H1 (cell line): ENCODE results near the gene ACSL4. TPM values are rescaled to one million over a fixed set of nuclear protein-coding genes. Genes with fewer than 3 reads are reported as not detected.

Source experiments
- CTCF ChIA-PET: fragments of 300-600 bp; sonication (Branson Sonifier 250); formaldehyde crosslinking; loops from one replicate; lab custom pipeline; 2021; ENCODE audit not compliant: partially characterized antibody; lab: Charles Lee
- POLR2A ChIA-PET: fragments of 300-600 bp; sonication (Branson Sonifier 250); formaldehyde crosslinking; loops from one replicate; lab custom pipeline; 2021; ENCODE audit warnings: inconsistent platforms; ENCODE audit not compliant: partially characterized antibody; lab: Charles Lee
- DNase-seq, 2 experiments: peaks; one replicate each; pipeline versions ENCODE4 v3.0.0 to v3.0.0-alpha.2; 2010 to 2022; ENCODE audit warnings: low spot score in 2 of 2, low read depth in 1 of 2, mixed read lengths in 1 of 2
- FAIRE-seq: peaks from 2 replicates; lab custom pipeline; 2011; peaks lifted over from hg19 to GRCh38; lab: Jason Lieb, UNC
- H2AFZ ChIP-seq: 2 replicates; pipeline ENCODE4 v1.8.1; 2012; ENCODE audit warnings: low read length, inconsistent platforms
- H2AK5ac ChIP-seq: 2 replicates; pipeline ENCODE4 v1.6.1; 2013; ENCODE audit warnings: low read depth, low read length
- H2BK120ac ChIP-seq: replicated peaks from 2 replicates; pipeline ENCODE3; 2013; ENCODE audit warnings: low read depth, low read length, inconsistent platforms
- H2BK12ac ChIP-seq: 2 replicates; pipeline ENCODE4 v1.6.1; 2013; ENCODE audit warnings: low read depth, low read length
- H2BK15ac ChIP-seq: 2 replicates; pipeline ENCODE4 v1.6.1; 2013; ENCODE audit warnings: low read length
- H2BK20ac ChIP-seq: 2 replicates; pipeline ENCODE4 v1.6.1; 2013; ENCODE audit warnings: low read length
- H2BK5ac ChIP-seq: 2 replicates; pipeline ENCODE4 v1.6.1; 2013; ENCODE audit warnings: low read depth, low read length
- H3K14ac ChIP-seq: 2 replicates; pipeline ENCODE4 v1.6.1; 2013; ENCODE audit warnings: inconsistent platforms; ENCODE audit not compliant: insufficient read length
- H3K18ac ChIP-seq: 2 replicates; pipeline ENCODE4 v1.6.1; 2013; ENCODE audit warnings: low read length; ENCODE audit errors: extremely low read depth
- H3K23ac ChIP-seq: 2 replicates; pipeline ENCODE4 v1.6.1; 2013; ENCODE audit warnings: inconsistent platforms; ENCODE audit not compliant: insufficient read length
- H3K23me2 ChIP-seq: 2 replicates; pipeline ENCODE4 v1.6.1; 2013; ENCODE audit warnings: low read depth, low read length
- H3K27ac ChIP-seq: 2 replicates; pipeline ENCODE4 v1.6.1; 2011; ENCODE audit warnings: low read depth, low read length, inconsistent platforms
- H3K27me3 ChIP-seq, 4 experiments: replicated peaks in 1 of 4; 1 replicate in 1 of 4; 2 replicates in 3 of 4; pipeline versions ENCODE4 v1.6.1 to v1.8.1; 2011 to 2013; ENCODE audit warnings: low read length in 3 of 4, mild to moderate bottlenecking in 3 of 4, inconsistent platforms in 2 of 4, mixed read lengths in 2 of 4, moderate library complexity in 1 of 4; ENCODE audit not compliant: control insufficient read depth in 3 of 4, insufficient read depth in 3 of 4; ENCODE audit errors: extremely low read depth in 1 of 4
- H3K36me3 ChIP-seq, 4 experiments: 2 replicates each; pipeline versions ENCODE4 v1.6.1 to v1.8.1; 2011 to 2013; ENCODE audit warnings: mild to moderate bottlenecking in 4 of 4, low read length in 3 of 4, moderate library complexity in 2 of 4, control low read depth in 1 of 4, inconsistent platforms in 1 of 4; ENCODE audit not compliant: insufficient read depth in 4 of 4, control insufficient read depth in 2 of 4
- H3K4ac ChIP-seq: replicated peaks from 2 replicates; pipeline ENCODE3; 2013; ENCODE audit warnings: low read length, low read depth, mixed read lengths, inconsistent platforms; ENCODE audit not compliant: insufficient read length
- H3K4me1 ChIP-seq, 4 experiments: replicated peaks in 1 of 4; 1 replicate in 1 of 4; 2 replicates in 3 of 4; pipeline versions ENCODE4 v1.6.1 to v1.8.1; 2011 to 2013; ENCODE audit warnings: low read length in 3 of 4, inconsistent platforms in 2 of 4, mixed read lengths in 1 of 4; ENCODE audit not compliant: insufficient read depth in 4 of 4, control insufficient read depth in 3 of 4
- H3K4me2 ChIP-seq, 2 experiments: 2 replicates each; pipeline versions ENCODE4 v1.6.1 to v1.8.1; 2011 to 2013; ENCODE audit warnings: low read depth in 2 of 2, low read length in 2 of 2, control low read depth in 1 of 2, inconsistent platforms in 1 of 2, mild to moderate bottlenecking in 1 of 2; ENCODE audit not compliant: insufficient read depth in 1 of 2
- H3K4me3 ChIP-seq, 4 experiments: fragments of 200-600, 300-600 bp in 1 of 4; sonication (generic), shearing (Covaris generic), sonication (Bioruptor Twin) in 1 of 4; 2 replicates each; pipeline versions ENCODE4 v1.5.1 to v1.8.1; 2011 to 2016; ENCODE audit warnings: low read length in 4 of 4, low read depth in 3 of 4, control low read depth in 2 of 4, inconsistent platforms in 2 of 4, mild to moderate bottlenecking in 2 of 4, mixed read lengths in 1 of 4, moderate library complexity in 1 of 4; ENCODE audit not compliant: insufficient read depth in 2 of 4; ENCODE audit errors: extremely low read depth in 1 of 4
- H3K56ac ChIP-seq: replicated peaks from 2 replicates; pipeline ENCODE3; 2013; ENCODE audit warnings: low read depth, mild to moderate bottlenecking, mixed read lengths, low read length, inconsistent platforms; ENCODE audit not compliant: insufficient read length
- H3K79me1 ChIP-seq: 2 replicates; pipeline ENCODE4 v1.6.1; 2013; ENCODE audit warnings: low read depth, low read length, control low read depth
- H3K79me2 ChIP-seq, 2 experiments: 2 replicates each; pipeline versions ENCODE4 v1.6.1 to v1.8.1; 2012 to 2013; ENCODE audit warnings: low read length in 2 of 2, mild to moderate bottlenecking in 2 of 2, inconsistent platforms in 1 of 2; ENCODE audit not compliant: insufficient read depth in 2 of 2, control insufficient read depth in 1 of 2
- H3K9ac ChIP-seq, 4 experiments: replicated peaks in 1 of 4; 1 replicate in 1 of 4; 2 replicates in 3 of 4; pipeline versions ENCODE4 v1.6.1 to v1.8.1; 2011 to 2013; ENCODE audit warnings: low read depth in 3 of 4, low read length in 3 of 4, control low read depth in 2 of 4, mild to moderate bottlenecking in 2 of 4, moderate library complexity in 2 of 4, inconsistent platforms in 1 of 4; ENCODE audit errors: extremely low read depth in 1 of 4
- H3K9me3 ChIP-seq, 2 experiments: 2 replicates each; pipeline versions ENCODE4 v1.6.1 to v1.8.1; 2012 to 2013; ENCODE audit warnings: mild to moderate bottlenecking in 2 of 2, moderate library complexity in 2 of 2, control low read depth in 1 of 2, inconsistent platforms in 1 of 2, low read depth in 1 of 2, low read length in 1 of 2, mixed read lengths in 1 of 2; ENCODE audit not compliant: insufficient read depth in 2 of 2
- H4K20me1 ChIP-seq, 2 experiments: replicated peaks in 1 of 2; 2 replicates each; pipeline versions ENCODE3 to v1.8.1; 2011 to 2013; ENCODE audit warnings: inconsistent platforms in 2 of 2, low read length in 2 of 2, mild to moderate bottlenecking in 1 of 2; ENCODE audit not compliant: insufficient read depth in 2 of 2, control insufficient read depth in 1 of 2
- H4K5ac ChIP-seq: 2 replicates; pipeline ENCODE4 v1.6.1; 2013; ENCODE audit warnings: low read length, low read depth, mixed read lengths, inconsistent platforms; ENCODE audit not compliant: insufficient read length
- H4K8ac ChIP-seq: 2 replicates; pipeline ENCODE4 v1.8.0; 2013; ENCODE audit warnings: mild to moderate bottlenecking, moderate library complexity, low read length, inconsistent platforms; ENCODE audit not compliant: insufficient read depth; ENCODE audit errors: extremely low read depth
- H4K91ac ChIP-seq: replicated peaks from 2 replicates; pipeline ENCODE3; 2013; ENCODE audit warnings: low read length, mixed read lengths, inconsistent platforms; ENCODE audit not compliant: insufficient read length
- BRCA1 ChIP-seq: IDR thresholded peaks from 2 replicates; pipeline ENCODE4 v1.6.1; 2012; ENCODE audit warnings: low read depth, low read length, improper control_type of control experiment
- SP1 ChIP-seq: IDR thresholded peaks from 2 replicates; pipeline ENCODE4 v1.6.1; 2011; ENCODE audit warnings: low read depth, low read length
- WGBS, 2 experiments: shearing (Covaris generic) in 1 of 2; methylation state at CpG; one replicate each; pipeline versions ENCODE4 v1.1.6 to v1.1.7; 2013 to 2015; ENCODE audit warnings: low lambda C conversion rate in 2 of 2, mixed read lengths in 2 of 2, inconsistent platforms in 1 of 2, low coverage in 1 of 2, missing lambda C conversion rate in 1 of 2; ENCODE audit not compliant: insufficient replicate concordance in 2 of 2, insufficient coverage in 1 of 2, insufficient read length in 1 of 2; ENCODE audit errors: extremely low coverage in 1 of 2, missing lambda C conversion rate in 1 of 2; 5-methylcytosine and 5-hydroxymethylcytosine counted together
- polyA plus RNA-seq, 7 experiments: library from polyadenylated mRNA; depleted of rRNA in 3 of 7; stranded (reverse) in 5 of 7; unstranded in 2 of 7; fragments of >200 nt in 5 of 7; fragments of 200-250 nt in 2 of 7; gene quantifications; 1 replicate in 5 of 7; 2 replicates in 1 of 7; 4 replicates in 1 of 7; pipeline versions ENCODE4 v1.2.1 to v1.2.3, GENCODE V29; 2011 to 2013; ENCODE audit warnings: missing spikeins in 2 of 7, mixed read lengths in 2 of 7
- total RNA-seq: library from RNA; stranded (reverse); fragmentation: NEBNext Ultra II Directional; extraction: Animal tissue kit (Norgen Biotek cat#: 25700); gene quantifications from 2 replicates; pipeline ENCODE4 v1.2.1, GENCODE V29; 2021

ACSL4 gene
- total and polyA plus RNA-seq, 2 of the 8 experiments (the other 6 are each of a cell fraction or from before 2014, with no cell fraction given), result 11.3 to 47.0 TPM

- no peak overlapping the region for H2AFZ ChIP-seq
- H3K36me3 ChIP-seq, result peaks cover 0 to 5% (median 3%) of the 10 kb centered on the region in 4 experiments; a peak in 4 of 8 replicates
- no peak for DNase-seq
- H4K8ac ChIP-seq, result no peak overlapping the region
- no peaks in the 10 kb centered on the region for H3K27me3 ChIP-seq
- no peak overlapping the region for H2BK20ac ChIP-seq
- no peaks in the 10 kb centered on the region for H3K79me1 ChIP-seq
- 95% methylated on average over 4 of the region's 4 CpGs; no CpG with 5 or more reads in 1 of the 2 experiments for WGBS, 2 experiments
- ChIA-PET POLR2A (no interaction called here), CTCF (interaction anchor here (1.4 to 1.5 kb wide), 2 partner anchors 170 to 235 kb away, joined by 3 read pairs; no protein-coding TSS in a partner anchor)
- TF ChIP-seq BRCA1, result no peak
- no peak for TF ChIP-seq SP1
- no peak overlapping the region for H3K9ac ChIP-seq
- no peak overlapping the region for H2BK5ac ChIP-seq
- no peak overlapping the region for H3K4ac ChIP-seq
- no peaks in the 10 kb centered on the region for H3K9me3 ChIP-seq
- no peak overlapping the region for H3K56ac ChIP-seq
- no peak overlapping the region for H3K4me2 ChIP-seq
- no peak for FAIRE-seq
- H2BK15ac ChIP-seq, result no peak overlapping the region
- H2AK5ac ChIP-seq, result no peak overlapping the region
- H3K79me2 ChIP-seq, result no peaks in the 10 kb centered on the region
- H3K4me1 ChIP-seq, result no peaks in the 10 kb centered on the region
- no peak overlapping the region for H3K18ac ChIP-seq
- H3K14ac ChIP-seq, result no peak overlapping the region
- H3K27ac ChIP-seq, result no peak overlapping the region
- no peak overlapping the region for H4K5ac ChIP-seq
- H2BK12ac ChIP-seq, result no peak overlapping the region
- no peak overlapping the region for H3K23ac ChIP-seq
- no peak overlapping the region for H2BK120ac ChIP-seq
- H3K23me2 ChIP-seq, result no peaks in the 10 kb centered on the region
- H4K20me1 ChIP-seq, result no peaks in the 10 kb centered on the region
- no peak overlapping the region for H4K91ac ChIP-seq
- H3K4me3 ChIP-seq, result no peak overlapping the region
Observed at GRCh38 chrX:109655502-109656201, 77.4 kb downstream of the ACSL4 start.
